Calu3 (cell line): ENCODE results near the gene CDC73. TPM values are rescaled to one million over a fixed set of nuclear protein-coding genes. Genes with fewer than 3 reads are reported as not detected.
"Not testable (repeated sequence)": the region's sequence is repeated elsewhere in the genome, so short reads cannot be mapped to it uniquely, and the experiment has no call there.

Source experiments
- BruUV-seq: library from RNA; stranded (reverse); fragments of 400-500 nt; replicated peaks from 2 replicates; lab custom pipeline; 2021; lab: Mats Ljungman, UMichigan
- CTCF ChIA-PET: fragments of 300-600 bp; sonication (Branson Sonifier 250); formaldehyde crosslinking; loops from one replicate; lab custom pipeline; 2022; ENCODE audit warnings: antibody characterized with exemption; lab: Charles Lee
- DNase-seq: peaks from one replicate; pipeline ENCODE4 v3.0.0; 2022
- H3K27ac Mint-ChIP-seq: one replicate; pipeline ENCODE4 v1.8.0; 2022; ENCODE audit warnings: mixed read lengths; ENCODE audit not compliant: unreplicated experiment
- H3K27me3 Mint-ChIP-seq: one replicate; pipeline ENCODE4 v1.8.0; 2022; ENCODE audit warnings: mixed read lengths; ENCODE audit not compliant: unreplicated experiment
- H3K36me3 Mint-ChIP-seq: one replicate; pipeline ENCODE4 v1.8.0; 2022; ENCODE audit warnings: mild to moderate bottlenecking, moderate library complexity, mixed read lengths; ENCODE audit not compliant: insufficient read depth, unreplicated experiment
- H3K4me1 Mint-ChIP-seq: one replicate; pipeline ENCODE4 v1.8.0; 2022; ENCODE audit warnings: mild to moderate bottlenecking, low read depth, mixed read lengths; ENCODE audit not compliant: unreplicated experiment
- H3K4me3 Mint-ChIP-seq: one replicate; pipeline ENCODE4 v1.8.0; 2022; ENCODE audit warnings: mild to moderate bottlenecking, low read depth, moderate library complexity, mixed read lengths; ENCODE audit not compliant: unreplicated experiment
- H3K9me3 Mint-ChIP-seq: one replicate; pipeline ENCODE4 v1.8.0; 2022; ENCODE audit warnings: low read depth, mixed read lengths; ENCODE audit not compliant: unreplicated experiment
- CTCF ChIP-seq: fragments of 200-600 bp; IDR thresholded peaks from one replicate; pipeline ENCODE4 v1.8.0; 2022; ENCODE audit warnings: antibody characterized with exemption; ENCODE audit not compliant: unreplicated experiment
- intact Hi-C: fragments of 100-400 bp; cut with micrococcal nuclease; formaldehyde crosslinking; loops from one replicate; pipeline ENCODE4 v1.10.0; 2022; ENCODE audit not compliant: unreplicated experiment
- total RNA-seq: library from RNA; stranded (reverse); gene quantifications from 2 replicates; pipeline ENCODE4 v1.2.3, GENCODE V29; 2022

Gene CDC73
- total RNA-seq, 1 experiment from 2014 or later = 75.2 TPM

GRCh38 chr1:193222056-193222615 lies 100.3 kb downstream of the CDC73 start:
- no TSS peak for BruUV-seq

GRCh38 chr1:193229136-193229535 lies 107.3 kb downstream of the CDC73 start:
- H3K9me3 Mint-ChIP-seq = no peaks in the 10 kb centered on the region
- H3K27ac Mint-ChIP-seq = no peak overlapping the region
- no peaks in the 10 kb centered on the region for H3K27me3 Mint-ChIP-seq
- H3K4me1 Mint-ChIP-seq = no peaks in the 10 kb centered on the region
- intact Hi-C loops = no loop called here
- DNase-seq = no peak
- peaks cover 4% of the 10 kb centered on the region for H3K36me3 Mint-ChIP-seq
- CTCF ChIA-PET = no interaction called here
- BruUV-seq = no TSS peak
- H3K4me3 Mint-ChIP-seq = no peak overlapping the region
- no peak for TF ChIP-seq CTCF

More at GRCh38 chr1:193222056-193222615, 100.3 kb downstream of the CDC73 start:
- Mint-ChIP-seq H3K4me1 (no peaks in the 10 kb centered on the region), H3K27ac (no peak overlapping the region), H3K36me3 (peaks cover 4% of the 10 kb centered on the region), H3K9me3 (no peaks in the 10 kb centered on the region), H3K27me3 (no peaks in the 10 kb centered on the region), H3K4me3 (no peak overlapping the region)
- intact Hi-C loops = no loop called here
- CTCF ChIA-PET = interaction anchor here (0.6 to 0.7 kb wide), 3 partner anchors 67 to 519 kb away, joined by 3 to 5 read pairs (median 4); no protein-coding TSS in a partner anchor
- no peak for DNase-seq
- no peak for TF ChIP-seq CTCF

GRCh38 chr1:193231146-193231545 lies 109.3 kb downstream of the CDC73 start:
- H3K27me3 Mint-ChIP-seq, H3K4me1 Mint-ChIP-seq, DNase-seq, CTCF ChIA-PET, H3K9me3 Mint-ChIP-seq, H3K36me3 Mint-ChIP-seq, BruUV-seq, H3K4me3 Mint-ChIP-seq, H3K27ac Mint-ChIP-seq, intact Hi-C loops: not testable (repeated sequence)

GRCh38 chr1:193234530-193234929 lies 112.7 kb downstream of the CDC73 start:
- CTCF ChIA-PET = no interaction called here
- Mint-ChIP-seq H3K27ac (no peak overlapping the region), H3K27me3 (no peaks in the 10 kb centered on the region), H3K4me1 (no peaks in the 10 kb centered on the region), H3K9me3 (no peaks in the 10 kb centered on the region), H3K4me3 (no peak overlapping the region), H3K36me3 (peaks cover 6% of the 10 kb centered on the region)
- no TSS peak for BruUV-seq
- no peak for TF ChIP-seq CTCF
- DNase-seq = no peak
- intact Hi-C loops = no loop called here

GRCh38 chr1:193237381-193237978 lies 115.6 kb downstream of the CDC73 start:
- H3K4me1 Mint-ChIP-seq = no peaks in the 10 kb centered on the region
- BruUV-seq = no TSS peak
- TF ChIP-seq CTCF = no peak
- H3K36me3 Mint-ChIP-seq = peaks cover 6% of the 10 kb centered on the region
- intact Hi-C loops = loop anchor here (5.0 kb wide), 1 partner anchor 280 kb away; no protein-coding TSS in a partner anchor
- H3K9me3 Mint-ChIP-seq = no peaks in the 10 kb centered on the region
- DNase-seq = no peak
- CTCF ChIA-PET = no interaction called here
- H3K27me3 Mint-ChIP-seq = no peaks in the 10 kb centered on the region
- H3K4me3 Mint-ChIP-seq = no peak overlapping the region
- H3K27ac Mint-ChIP-seq = no peak overlapping the region
